ENCODE data around the gene DLAT.
"Not testable (repeated sequence)": the region's sequence is repeated elsewhere in the genome, so short reads cannot be mapped to it uniquely, and the experiment has no call there.

The DLAT gene

GRCh38 chr11:112017538-112017937 lies 7.7 kb upstream of the DLAT start:
- DNase-seq (ENCODE audit: low read depth): no peak
- no peak overlapping the region for H3K4me3 ChIP-seq (ENCODE audit: low read depth, low read length)
- TF ChIP-seq, protein P1, sequence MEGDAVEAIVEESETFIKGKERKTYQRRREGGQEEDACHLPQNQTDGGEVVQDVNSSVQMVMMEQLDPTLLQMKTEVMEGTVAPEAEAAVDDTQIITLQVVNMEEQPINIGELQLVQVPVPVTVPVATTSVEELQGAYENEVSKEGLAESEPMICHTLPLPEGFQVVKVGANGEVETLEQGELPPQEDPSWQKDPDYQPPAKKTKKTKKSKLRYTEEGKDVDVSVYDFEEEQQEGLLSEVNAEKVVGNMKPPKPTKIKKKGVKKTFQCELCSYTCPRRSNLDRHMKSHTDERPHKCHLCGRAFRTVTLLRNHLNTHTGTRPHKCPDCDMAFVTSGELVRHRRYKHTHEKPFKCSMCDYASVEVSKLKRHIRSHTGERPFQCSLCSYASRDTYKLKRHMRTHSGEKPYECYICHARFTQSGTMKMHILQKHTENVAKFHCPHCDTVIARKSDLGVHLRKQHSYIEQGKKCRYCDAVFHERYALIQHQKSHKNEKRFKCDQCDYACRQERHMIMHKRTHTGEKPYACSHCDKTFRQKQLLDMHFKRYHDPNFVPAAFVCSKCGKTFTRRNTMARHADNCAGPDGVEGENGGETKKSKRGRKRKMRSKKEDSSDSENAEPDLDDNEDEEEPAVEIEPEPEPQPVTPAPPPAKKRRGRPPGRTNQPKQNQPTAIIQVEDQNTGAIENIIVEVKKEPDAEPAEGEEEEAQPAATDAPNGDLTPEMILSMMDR (IDR thresholded peaks at IDR 0.05; ENCODE audit: low read depth, low read length, missing control alignments): no peak

DNA sequence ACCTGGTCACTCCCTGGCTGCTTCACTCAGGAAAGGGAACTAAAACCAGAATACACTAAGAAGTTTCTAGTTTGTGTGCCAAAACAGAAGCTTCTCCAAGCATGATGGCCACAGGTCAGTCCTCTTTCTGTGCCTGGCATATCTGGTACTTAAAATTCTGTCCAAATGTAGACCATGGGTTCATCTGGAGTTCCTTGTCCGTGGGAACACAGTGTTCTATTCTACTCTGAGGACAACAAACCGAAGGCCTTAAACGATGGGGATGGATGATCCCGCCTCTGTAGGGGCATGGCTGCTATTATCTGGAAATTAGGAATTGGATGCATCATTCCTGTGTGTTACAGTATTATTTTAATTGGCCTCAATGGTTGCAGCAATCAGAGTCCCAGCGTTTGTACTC lies 6.1 kb upstream of the DLAT start:
- no peak overlapping the region for H3K4me3 ChIP-seq (ENCODE audit: low read depth, low read length)
- TF ChIP-seq, protein P1 (IDR thresholded peaks at IDR 0.05; ENCODE audit: low read depth, low read length, missing control alignments): no peak

GRCh38 chr11:112023104-112023503 lies 2.1 kb upstream of the DLAT start:
- no peak for DNase-seq (ENCODE audit: low read depth)
- TF ChIP-seq, protein P1 (IDR thresholded peaks at IDR 0.05; ENCODE audit: low read depth, low read length, missing control alignments): no peak
- H3K4me3 ChIP-seq (ENCODE audit: low read depth, low read length): no peak overlapping the region; the same call in 1 of the 2 replicates

More for the DNA sequence above, 6.1 kb upstream of the DLAT start:
- no peak for DNase-seq (ENCODE audit: low read depth)

DNA sequence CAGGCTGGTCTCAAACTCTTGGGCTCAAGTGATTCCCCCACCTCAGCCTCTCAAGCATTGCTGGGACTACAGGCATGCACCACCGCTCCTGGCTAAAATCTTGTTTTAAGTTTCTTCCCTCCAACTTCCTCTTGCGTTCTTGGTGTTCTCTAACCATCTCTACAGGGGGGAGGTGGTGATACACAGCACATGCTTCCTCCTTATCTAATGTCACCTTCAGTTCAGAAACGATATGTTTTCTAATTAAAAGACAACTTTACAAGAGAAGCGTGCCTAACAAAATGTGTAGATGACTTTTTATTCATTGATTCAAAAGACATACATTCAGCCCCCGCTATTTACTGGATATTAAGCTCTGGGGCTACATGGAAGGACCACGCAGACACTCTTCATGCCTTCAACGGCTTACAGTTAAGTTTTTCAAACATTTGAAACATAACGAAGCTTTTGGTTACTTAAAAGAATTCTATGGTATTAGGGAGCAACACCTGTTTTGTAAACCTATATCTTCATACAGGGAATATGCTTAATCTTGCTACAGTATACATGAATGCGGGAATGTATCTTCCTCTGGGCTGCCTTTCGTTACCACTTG lies 933 bp upstream of the DLAT start:
- DNase-seq (ENCODE audit: low read depth): peak; percentile 53
- TF ChIP-seq, protein P1 (IDR thresholded peaks at IDR 0.05; ENCODE audit: low read depth, low read length, missing control alignments): no peak
- peak overlapping the region; percentile 85 for H3K4me3 ChIP-seq (ENCODE audit: low read depth, low read length)

- TF ChIP-seq, protein P1 (IDR thresholded peaks at IDR 0.05; ENCODE audit: low read depth, low read length, missing control alignments): no peak
- no peak for DNase-seq (ENCODE audit: low read depth)
These were observed 499 bp downstream of the DLAT start for GRCh38 chr11:112025707-112026106.

GRCh38 chr11:112026784-112027410 lies 1.7 kb downstream of the DLAT start:
- not testable (repeated sequence) for H3K4me3 ChIP-seq (ENCODE audit: low read depth, low read length); DNase-seq (ENCODE audit: low read depth)

More at GRCh38 chr11:112025707-112026106, 499 bp downstream of the DLAT start:
- peak overlapping the region; percentile 85 for H3K4me3 ChIP-seq (ENCODE audit: low read depth, low read length)

DNA sequence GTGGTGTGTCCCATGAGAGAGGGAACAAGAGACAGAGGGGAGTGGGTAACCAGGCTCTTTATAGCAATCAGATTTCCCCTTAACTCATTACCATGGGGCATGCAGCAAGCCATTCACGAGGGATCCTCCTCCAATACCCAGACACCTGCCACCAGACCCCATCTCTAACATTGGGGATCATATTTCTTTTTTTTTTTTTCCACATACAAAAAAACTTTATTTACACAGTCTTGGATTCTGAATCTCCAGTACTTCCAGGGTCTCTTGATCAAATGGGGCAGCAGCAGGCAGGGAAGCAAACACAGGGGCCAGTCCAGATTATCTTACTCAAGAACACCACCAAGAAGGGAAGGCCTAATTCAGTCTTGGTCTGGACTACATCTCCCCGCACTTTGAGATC lies 4.3 kb downstream of the DLAT start:
- H3K4me3 ChIP-seq (ENCODE audit: low read depth, low read length): no peak overlapping the region
- no peak for DNase-seq (ENCODE audit: low read depth)
- TF ChIP-seq, protein P1 (IDR thresholded peaks at IDR 0.05; ENCODE audit: low read depth, low read length, missing control alignments): no peak

All from GM12864 (cell line).